ENCODE results near the gene KRTAP5-9.
"Not testable (repeated sequence)": the region's sequence is repeated elsewhere in the genome, so short reads cannot be mapped to it uniquely, and the experiment has no call there.

KRTAP5-9 gene

GRCh38 chr11:71534711-71535608, 13.3 kb upstream of the KRTAP5-9 start:
- DNase-seq (ENCODE audit: low read depth in 2 of 2): not testable (repeated sequence)

GRCh38 chr11:71535825-71536224, 12.4 kb upstream of the KRTAP5-9 start:
- no peak for DNase-seq (ENCODE audit: low read depth in 2 of 2)

GRCh38 chr11:71537537-71537936, 10.7 kb upstream of the KRTAP5-9 start:
- DNase-seq (ENCODE audit: low read depth in 2 of 2): no peak

GRCh38 chr11:71537977-71538665, 10.1 kb upstream of the KRTAP5-9 start, which contains the start of gene KRTAP5-8:
Gene KRTAP5-8, plus strand, starts transcription at chr11:71538025. Its CDS starts 31 bp downstream, at chr11:71538056.
- DNase-seq (ENCODE audit: low read depth in 2 of 2): not testable (repeated sequence)

- no peak for DNase-seq (ENCODE audit: low read depth in 2 of 2)
Observed at GRCh38 chr11:71538666-71538990, 9.6 kb upstream of the KRTAP5-9 start.

GRCh38 chr11:71539017-71539416, 9.2 kb upstream of the KRTAP5-9 start:
- DNase-seq (ENCODE audit: low read depth in 2 of 2): no peak

GRCh38 chr11:71539971-71540370, 8.2 kb upstream of the KRTAP5-9 start:
- not testable (repeated sequence) for DNase-seq (ENCODE audit: low read depth in 2 of 2)

GRCh38 chr11:71540521-71541304, 7.5 kb upstream of the KRTAP5-9 start:
- DNase-seq (ENCODE audit: low read depth in 2 of 2): not testable (repeated sequence)

GRCh38 chr11:71542382-71542781, 5.8 kb upstream of the KRTAP5-9 start:
- DNase-seq (ENCODE audit: low read depth in 2 of 2): no peak

GRCh38 chr11:71542879-71543777, 5.1 kb upstream of the KRTAP5-9 start:
- DNase-seq (ENCODE audit: low read depth in 2 of 2): no peak

- DNase-seq (ENCODE audit: low read depth in 2 of 2): no peak
Observed at GRCh38 chr11:71543866-71544265, 4.4 kb upstream of the KRTAP5-9 start.

GRCh38 chr11:71544525-71545214, 3.5 kb upstream of the KRTAP5-9 start:
- no peak for DNase-seq (ENCODE audit: low read depth in 2 of 2)

- no peak for DNase-seq (ENCODE audit: low read depth in 2 of 2)
Observed at GRCh38 chr11:71545405-71545966, 2.7 kb upstream of the KRTAP5-9 start.

GRCh38 chr11:71548716-71549151, 514 bp downstream of the KRTAP5-9 start:
- no peak for DNase-seq (ENCODE audit: low read depth in 2 of 2)

- no peak for DNase-seq (ENCODE audit: low read depth in 2 of 2)
Observed at GRCh38 chr11:71551711-71552110, 3.5 kb downstream of the KRTAP5-9 start.

GRCh38 chr11:71554996-71555395, 6.8 kb downstream of the KRTAP5-9 start:
- DNase-seq (ENCODE audit: low read depth in 2 of 2): no peak

- no peak for DNase-seq (ENCODE audit: low read depth in 2 of 2)
Observed at GRCh38 chr11:71555508-71555907, 7.3 kb downstream of the KRTAP5-9 start.

- no peak for DNase-seq (ENCODE audit: low read depth in 2 of 2)
Observed at GRCh38 chr11:71556018-71556417, 7.8 kb downstream of the KRTAP5-9 start.

GRCh38 chr11:71557257-71557656, 9.0 kb downstream of the KRTAP5-9 start:
- no peak for DNase-seq (ENCODE audit: low read depth in 2 of 2)

GRCh38 chr11:71558996-71559395, 10.8 kb downstream of the KRTAP5-9 start:
- DNase-seq (ENCODE audit: low read depth in 2 of 2): no peak

Measured in activated CD4-positive, alpha-beta T cell treated with anti-CD3 and anti-CD28 coated beads for 24 hours (primary cell).